ENCODE results near the gene NEK4.

DNA sequence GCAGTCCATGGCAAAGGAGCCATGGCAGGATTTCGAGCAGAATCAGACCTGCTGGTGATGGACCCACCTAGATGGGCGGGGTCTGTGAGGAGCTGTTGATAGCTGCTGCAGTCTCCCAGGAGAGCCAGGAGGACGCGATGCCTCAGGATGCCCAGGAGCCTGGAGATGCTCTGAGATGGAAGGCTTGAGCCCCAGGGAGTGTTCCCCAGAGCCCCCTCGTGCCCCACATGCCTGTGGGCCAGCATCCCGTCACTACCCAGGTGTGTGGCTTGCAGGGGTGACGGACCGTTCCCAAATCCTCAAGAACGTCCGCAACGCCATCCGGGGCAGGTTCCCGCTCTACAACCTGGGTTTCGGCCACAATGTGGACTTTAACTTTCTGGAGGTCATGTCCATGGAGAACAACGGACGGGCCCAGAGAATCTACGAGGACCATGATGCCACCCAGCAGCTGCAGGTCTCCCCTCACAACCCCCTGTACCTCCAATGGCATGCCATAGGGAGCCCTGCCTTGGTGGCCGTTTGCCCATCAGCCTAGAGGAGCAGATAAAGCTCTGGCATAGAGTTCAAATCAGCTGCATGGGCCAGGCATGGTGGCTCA is 13.4 kb upstream of the NEK4 start:
- no peak for TF ChIP-seq POLR2A (IDR thresholded peaks at IDR 0.05)
- TF ChIP-seq, protein P1, sequence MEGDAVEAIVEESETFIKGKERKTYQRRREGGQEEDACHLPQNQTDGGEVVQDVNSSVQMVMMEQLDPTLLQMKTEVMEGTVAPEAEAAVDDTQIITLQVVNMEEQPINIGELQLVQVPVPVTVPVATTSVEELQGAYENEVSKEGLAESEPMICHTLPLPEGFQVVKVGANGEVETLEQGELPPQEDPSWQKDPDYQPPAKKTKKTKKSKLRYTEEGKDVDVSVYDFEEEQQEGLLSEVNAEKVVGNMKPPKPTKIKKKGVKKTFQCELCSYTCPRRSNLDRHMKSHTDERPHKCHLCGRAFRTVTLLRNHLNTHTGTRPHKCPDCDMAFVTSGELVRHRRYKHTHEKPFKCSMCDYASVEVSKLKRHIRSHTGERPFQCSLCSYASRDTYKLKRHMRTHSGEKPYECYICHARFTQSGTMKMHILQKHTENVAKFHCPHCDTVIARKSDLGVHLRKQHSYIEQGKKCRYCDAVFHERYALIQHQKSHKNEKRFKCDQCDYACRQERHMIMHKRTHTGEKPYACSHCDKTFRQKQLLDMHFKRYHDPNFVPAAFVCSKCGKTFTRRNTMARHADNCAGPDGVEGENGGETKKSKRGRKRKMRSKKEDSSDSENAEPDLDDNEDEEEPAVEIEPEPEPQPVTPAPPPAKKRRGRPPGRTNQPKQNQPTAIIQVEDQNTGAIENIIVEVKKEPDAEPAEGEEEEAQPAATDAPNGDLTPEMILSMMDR (IDR thresholded peaks at IDR 0.05), result no peak
